ENCODE measurements around the gene MINK1. TPM values are rescaled to one million over a fixed set of nuclear protein-coding genes. Genes with fewer than 3 reads are reported as not detected.
"Not testable (repeated sequence)": the region's sequence is repeated elsewhere in the genome, so short reads cannot be mapped to it uniquely, and the experiment has no call there.

Gene MINK1
- total RNA-seq, 3 donors from 2014 or later: 25.9 to 58.7 (median 42.0) TPM

DNA sequence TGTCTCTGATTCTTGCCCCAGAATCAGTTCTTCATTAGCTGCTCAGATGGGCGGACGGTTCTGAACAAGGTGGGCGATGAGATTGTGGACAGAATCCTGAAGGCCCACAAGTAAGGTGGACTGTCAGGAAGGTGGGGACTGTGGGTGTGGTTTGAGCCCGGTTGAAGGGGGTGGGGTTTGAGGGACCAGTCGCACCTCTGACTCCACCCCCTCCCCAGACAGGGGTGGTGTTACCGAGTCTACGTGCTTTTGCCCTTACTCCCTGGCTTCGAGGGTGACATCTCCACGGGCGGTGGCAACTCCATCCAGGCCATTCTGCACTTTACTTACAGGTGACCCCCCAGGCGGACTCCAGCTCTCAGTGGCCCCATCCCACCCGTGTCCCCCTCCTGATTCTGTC lies 14.9 kb upstream of the MINK1 start:
- H3K9me3 ChIP-seq: no peaks in the 10 kb centered on the region
- no peaks in the 10 kb centered on the region for H3K4me1 ChIP-seq
- no peak for TF ChIP-seq CTCF (IDR thresholded peaks at IDR 0.05)
- TF ChIP-seq POLR2A (IDR thresholded peaks at IDR 0.05): no peak
- no peak for TF ChIP-seq POLR2AphosphoS5 (IDR thresholded peaks at IDR 0.05)
- H3K27ac ChIP-seq: no peak overlapping the region
- no peak overlapping the region for H3K4me3 ChIP-seq
- intact Hi-C loops (cut with DNase I; ENCODE audit: low total_unique reads): no loop called here
- DNase-seq (ENCODE audit: low spot score in 2 of 2): no peak
- H3K36me3 ChIP-seq: peaks cover 4% of the 10 kb centered on the region
- no peaks in the 10 kb centered on the region for H3K27me3 ChIP-seq

GRCh38 chr17:4822835-4823234 lies 10.3 kb upstream of the MINK1 start:
- no peaks in the 10 kb centered on the region for H3K4me1 ChIP-seq
- no peak for DNase-seq (ENCODE audit: low spot score in 2 of 2)
- H3K27me3 ChIP-seq: no peaks in the 10 kb centered on the region
- H3K9me3 ChIP-seq: no peaks in the 10 kb centered on the region
- intact Hi-C loops (cut with DNase I; ENCODE audit: low total_unique reads): no loop called here
- peaks cover 4% of the 10 kb centered on the region for H3K36me3 ChIP-seq
- H3K4me3 ChIP-seq: no peak overlapping the region
- H3K27ac ChIP-seq: no peak overlapping the region
- TF ChIP-seq POLR2A (IDR thresholded peaks at IDR 0.05) (no peak), POLR2AphosphoS5 (IDR thresholded peaks at IDR 0.05) (no peak), CTCF (IDR thresholded peaks at IDR 0.05) (no peak)

DNA sequence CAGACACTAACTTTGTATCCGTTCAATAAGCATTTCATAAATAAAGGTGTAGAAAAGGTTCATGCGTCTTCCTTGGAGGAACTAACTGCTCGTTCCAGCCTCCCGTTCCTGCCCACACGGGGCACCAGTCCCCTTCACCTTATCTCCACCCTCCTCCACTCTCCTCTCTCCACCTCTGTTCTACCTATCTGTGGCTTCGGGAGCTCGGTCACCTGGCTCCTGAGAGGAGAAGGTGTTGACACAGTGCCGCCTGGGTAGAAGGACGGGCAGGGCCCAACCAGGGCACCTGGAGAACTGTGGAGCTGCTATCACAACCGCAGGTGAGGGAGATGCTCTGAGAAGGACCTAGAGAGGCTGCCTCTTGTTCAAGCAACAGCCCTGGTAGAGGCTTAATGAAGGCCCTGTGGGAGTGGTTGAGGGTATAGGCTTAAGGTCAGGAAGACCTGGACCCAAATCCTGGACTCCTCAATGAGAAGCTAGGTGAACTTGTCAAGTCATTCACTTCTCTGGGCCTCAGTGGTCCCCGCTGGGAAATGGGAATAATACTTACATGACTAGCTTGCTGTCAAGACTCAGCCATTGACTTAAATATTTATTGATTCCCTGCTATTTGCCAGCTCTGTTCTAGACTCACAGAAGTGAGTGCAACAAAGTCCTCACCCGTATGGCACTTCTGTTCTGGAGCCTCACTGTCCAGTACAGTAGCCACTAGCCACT lies 9.6 kb upstream of the MINK1 start:
- Histone ChIP-seq H3K4me1 (no peaks in the 10 kb centered on the region), H3K36me3 (peaks cover 4% of the 10 kb centered on the region), H3K27me3 (no peaks in the 10 kb centered on the region), H3K27ac (no peak overlapping the region), H3K4me3 (no peak overlapping the region), H3K9me3 (no peaks in the 10 kb centered on the region)
- TF ChIP-seq POLR2A (IDR thresholded peaks at IDR 0.05): no peak
- TF ChIP-seq POLR2AphosphoS5 (IDR thresholded peaks at IDR 0.05): no peak
- no peak for TF ChIP-seq CTCF (IDR thresholded peaks at IDR 0.05)
- no peak for DNase-seq (ENCODE audit: low spot score in 2 of 2)
- intact Hi-C loops (cut with DNase I; ENCODE audit: low total_unique reads): no loop called here

GRCh38 chr17:4827399-4827798 lies 5.7 kb upstream of the MINK1 start:
- no peaks in the 10 kb centered on the region for H3K9me3 ChIP-seq
- H3K27ac ChIP-seq: no peak overlapping the region
- H3K4me1 ChIP-seq: no peaks in the 10 kb centered on the region
- no peaks in the 10 kb centered on the region for H3K36me3 ChIP-seq
- no peaks in the 10 kb centered on the region for H3K27me3 ChIP-seq
- H3K4me3 ChIP-seq: no peak overlapping the region
- TF ChIP-seq CTCF (IDR thresholded peaks at IDR 0.05) (no peak), POLR2A (IDR thresholded peaks at IDR 0.05) (no peak), POLR2AphosphoS5 (IDR thresholded peaks at IDR 0.05) (no peak)
- no peak for DNase-seq (ENCODE audit: low spot score in 2 of 2)
- intact Hi-C loops (cut with DNase I; ENCODE audit: low total_unique reads): no loop called here

GRCh38 chr17:4832829-4833177 lies 337 bp upstream of the MINK1 start:
- H3K36me3 ChIP-seq; H3K27me3 ChIP-seq; H3K9me3 ChIP-seq; DNase-seq (ENCODE audit: low spot score in 2 of 2); intact Hi-C loops (cut with DNase I; ENCODE audit: low total_unique reads): not testable (repeated sequence)
- H3K4me1 ChIP-seq: peaks cover 0 to 18% of the 10 kb centered on the region in 2 donors
- peak overlapping the region; percentile 77 to 93 for H3K27ac ChIP-seq
- H3K4me3 ChIP-seq: peak overlapping the region; percentile 84 to 99 (median 96)

All from breast epithelium (tissue), 4 donors.